WERI-Rb-1 (cell line): ENCODE measurements around the gene TNPO3.

Source experiments
- DNase-seq: peaks from one replicate; pipeline ENCODE4 v3.0.0-alpha.2; 2020
- H3K27ac ChIP-seq: fragments of 250-450 bp; sonication (Bioruptor Pico); 2 replicates; pipeline ENCODE4 v1.5.1; 2020; ENCODE audit warnings: mild to moderate bottlenecking, moderate library complexity
- H3K27me3 ChIP-seq: fragments of 250-450 bp; sonication (Bioruptor Pico); 2 replicates; pipeline ENCODE4 v1.5.1; 2021; ENCODE audit warnings: mild to moderate bottlenecking, low read depth, moderate library complexity; ENCODE audit not compliant: insufficient read depth, severe bottlenecking
- H3K36me3 ChIP-seq: fragments of 250-450 bp; sonication (Bioruptor Pico); 2 replicates; pipeline ENCODE4 v1.5.1; 2020; ENCODE audit warnings: mild to moderate bottlenecking, moderate library complexity
- H3K4me3 ChIP-seq: 2 replicates; pipeline ENCODE4 v1.5.1; 2011; ENCODE audit warnings: low read depth, mild to moderate bottlenecking, control low read depth, low read length
- H3K9me3 ChIP-seq: fragments of 250-450 bp; sonication (Bioruptor Pico); 2 replicates; pipeline ENCODE4 v1.5.1; 2021; ENCODE audit warnings: mild to moderate bottlenecking, moderate library complexity; ENCODE audit not compliant: severe bottlenecking
- CTCF ChIP-seq: IDR thresholded peaks from 2 replicates; pipeline ENCODE4 v1.5.1; 2011; ENCODE audit warnings: low read depth, mild to moderate bottlenecking, control low read depth, inconsistent platforms, low read length

The TNPO3 gene

GRCh38 chr7:128959296-128959695 is 95.6 kb downstream of the TNPO3 start:
- Histone ChIP-seq H3K27ac (no peak overlapping the region), H3K27me3 (no peaks in the 10 kb centered on the region), H3K4me3 (no peak overlapping the region), H3K9me3 (no peaks in the 10 kb centered on the region), H3K36me3 (peaks cover 63% of the 10 kb centered on the region)
- DNase-seq: no peak
- TF ChIP-seq CTCF: no peak

- Histone ChIP-seq H3K4me3 (no peak overlapping the region), H3K27ac (no peak overlapping the region), H3K36me3 (peaks cover 69% of the 10 kb centered on the region), H3K27me3 (no peaks in the 10 kb centered on the region), H3K9me3 (no peaks in the 10 kb centered on the region)
- no peak for DNase-seq
- TF ChIP-seq CTCF: no peak
These were observed 98.9 kb downstream of the TNPO3 start for GRCh38 chr7:128955981-128956380.

- Histone ChIP-seq H3K36me3 (peaks cover 68% of the 10 kb centered on the region), H3K27ac (no peak overlapping the region), H3K4me3 (no peak overlapping the region), H3K9me3 (no peaks in the 10 kb centered on the region), H3K27me3 (no peaks in the 10 kb centered on the region)
- TF ChIP-seq CTCF: no peak
- DNase-seq: no peak
These were observed 99.8 kb downstream of the TNPO3 start for GRCh38 chr7:128954830-128955802.

GRCh38 chr7:128954150-128954549 is 100.8 kb downstream of the TNPO3 start:
- Histone ChIP-seq H3K27ac (no peak overlapping the region), H3K4me3 (no peak overlapping the region), H3K9me3 (no peaks in the 10 kb centered on the region), H3K36me3 (peaks cover 58% of the 10 kb centered on the region), H3K27me3 (no peaks in the 10 kb centered on the region)
- TF ChIP-seq CTCF: no peak
- DNase-seq: no peak

- TF ChIP-seq CTCF: no peak
- H3K27ac ChIP-seq: no peak overlapping the region
- no peak for DNase-seq
- H3K9me3 ChIP-seq: no peaks in the 10 kb centered on the region
- peaks cover 33% of the 10 kb centered on the region for H3K36me3 ChIP-seq
- no peak overlapping the region for H3K4me3 ChIP-seq
- no peaks in the 10 kb centered on the region for H3K27me3 ChIP-seq
These were observed 103.6 kb downstream of the TNPO3 start for GRCh38 chr7:128951296-128951695.
